Ovary (tissue), 9 donors: ENCODE results near the gene PFKFB2. TPM values are rescaled to one million over a fixed set of nuclear protein-coding genes. Genes with fewer than 3 reads are reported as not detected.

Experiments
- DNase-seq, 5 donors: peaks; one replicate each; pipeline ENCODE4 v3.0.0-alpha.2; 2019 to 2020
- H3K27ac ChIP-seq, 2 donors: fragments of 200-600 bp; one replicate each; pipeline versions ENCODE4 v1.5.1 to v1.8.0; 2019 to 2022
- H3K27me3 ChIP-seq: fragments of 200-600 bp; one replicate; pipeline ENCODE4 v1.8.0; 2022
- H3K36me3 ChIP-seq: fragments of 200-600 bp; sonication (generic); one replicate; pipeline ENCODE4 v1.5.1; 2019
- H3K4me1 ChIP-seq: one replicate; pipeline ENCODE4 v1.8.1; 2013; ENCODE audit warnings: mild to moderate bottlenecking, moderate library complexity; ENCODE audit not compliant: insufficient read depth
- H3K4me3 ChIP-seq: fragments of 200-600 bp; sonication (generic); one replicate; pipeline ENCODE4 v1.5.1; 2017
- H3K9me3 ChIP-seq, 2 donors: fragments of 200-600 bp in 1 of 2; sonication (generic) in 1 of 2; one replicate each; pipeline versions ENCODE4 v1.5.1 to v1.8.1; 2013 to 2019; ENCODE audit warnings: mild to moderate bottlenecking in 1 of 2, moderate library complexity in 1 of 2
- CTCF ChIP-seq, 3 donors: fragments of 450-650 bp in 2 of 3; fragments of 200-600 bp in 1 of 3; IDR thresholded peaks; one replicate each; pipeline versions ENCODE4 v1.5.1 to v1.8.0; 2016 to 2022; ENCODE audit warnings: antibody characterized with exemption in 3 of 3, mild to moderate bottlenecking in 1 of 3
- EP300 ChIP-seq: sonication (generic); formaldehyde crosslinking; IDR thresholded peaks from one replicate; pipeline ENCODE4 v1.6.1; 2017; ENCODE audit warnings: antibody characterized with exemption
- POLR2A ChIP-seq: fragments of 450-650 bp; IDR thresholded peaks from one replicate; pipeline ENCODE4 v1.6.1; 2017; ENCODE audit warnings: antibody characterized with exemption, mild to moderate bottlenecking, moderate library complexity
- WGBS, 3 donors: extraction: QIAGEN DNeasy Blood & Tissue Kit in 1 of 3; methylation state at CpG; one replicate each; pipeline versions ENCODE4 v1.1.5 to v1.1.7; 2013 to 2017; 5-methylcytosine and 5-hydroxymethylcytosine counted together
- intact Hi-C, 4 donors: fragments of 100-400 bp; cut with DNase I; formaldehyde crosslinking; loops; one replicate each; pipeline versions ENCODE4 v1.11.0 to v1.15.1; 2022 to 2023
- polyA plus RNA-seq, 2 donors: library from polyadenylated mRNA; stranded (reverse); fragments of 200-250 nt in 1 of 2; fragments of 350-450 nt in 1 of 2; fragmentation: Illumina TruSeq in 1 of 2; extraction: RNeasy Lipid Tissue Mini Kit (QIAGEN cat#74804) in 1 of 2; gene quantifications; one replicate each; pipeline ENCODE4 v1.2.3, GENCODE V29; 2013 to 2014
- total RNA-seq, 7 donors: library from RNA; depleted of rRNA in 2 of 7; stranded (reverse); fragments of >200 nt in 2 of 7; fragmentation: NEBNext Ultra II Directional in 3 of 7; extraction: Animal tissue kit (Norgen Biotek cat#: 25700) in 3 of 7; gene quantifications; one replicate each; pipeline versions ENCODE4 v1.1.0 to v1.2.4, GENCODE V29; 2016 to 2023
- donor health status: DM: no; HTN: no; CAD: no; lungs with moderate emphysema.
- donor health status: DM: no; HTN: no; CAD: no.
- donor health status: Bipolar disorder and iron deficiency.
- donor health status: DM: yes; HTN: yes; CAD: no.
- donor health status: DM: no; HTN: no; CAD: no.
- donor health status: DM: yes; HTN: yes; CAD: no.

Gene PFKFB2
- total and polyA plus RNA-seq, 9 donors: 3.0 to 11.4 (median 7.7) TPM

- H3K27me3 ChIP-seq: no peaks in the 10 kb centered on the region
- DNase-seq: no peak
- TF ChIP-seq EP300: no peak
- no peak for TF ChIP-seq POLR2A
- no peak for TF ChIP-seq CTCF (IDR thresholded peaks at IDR 0.05)
- no peaks in the 10 kb centered on the region for H3K36me3 ChIP-seq
- no peak overlapping the region for H3K4me3 ChIP-seq
- intact Hi-C loops: no loop called here
- WGBS, 3 donors: 49 to 63% (median 59%) methylated on average over 5 of the region's 5 CpGs
- no peak overlapping the region for H3K27ac ChIP-seq
- H3K9me3 ChIP-seq: no peaks in the 10 kb centered on the region
- peaks cover 2% of the 10 kb centered on the region for H3K4me1 ChIP-seq
Measured at GRCh38 chr1:207030522-207031009, 22.5 kb upstream of the PFKFB2 start.

- Histone ChIP-seq H3K4me3 (no peak overlapping the region), H3K27me3 (no peaks in the 10 kb centered on the region), H3K27ac (no peak overlapping the region), H3K36me3 (no peaks in the 10 kb centered on the region), H3K9me3 (no peaks in the 10 kb centered on the region), H3K4me1 (peaks cover under 1% of the 10 kb centered on the region)
- WGBS, 3 donors: 55 to 70% (median 66%) methylated on average over 1 of the region's 1 CpG
- no peak for DNase-seq
- TF ChIP-seq POLR2A (no peak), EP300 (no peak), CTCF (IDR thresholded peaks at IDR 0.05) (no peak)
- intact Hi-C loops: no loop called here
Measured at GRCh38 chr1:207031016-207031415, 22.1 kb upstream of the PFKFB2 start.

GRCh38 chr1:207031632-207032264 lies 21.3 kb upstream of the PFKFB2 start:
- intact Hi-C loops: no loop called here
- no peak for DNase-seq
- H3K4me1 ChIP-seq: no peaks in the 10 kb centered on the region
- no peak overlapping the region for H3K4me3 ChIP-seq
- no peaks in the 10 kb centered on the region for H3K36me3 ChIP-seq
- TF ChIP-seq POLR2A (no peak), EP300 (no peak), CTCF (IDR thresholded peaks at IDR 0.05) (no peak)
- no peak overlapping the region for H3K27ac ChIP-seq
- H3K27me3 ChIP-seq: no peaks in the 10 kb centered on the region
- 80 to 90% (median 90%) methylated on average over 7 of the region's 7 CpGs for WGBS, 3 donors
- H3K9me3 ChIP-seq: no peaks in the 10 kb centered on the region

GRCh38 chr1:207032528-207033017 lies 20.5 kb upstream of the PFKFB2 start, which contains the start of gene C1orf116:
Gene C1orf116 (minus strand): TSS chr1:207032756. CDS start chr1:207027598, 5,158 bp downstream.
- H3K36me3 ChIP-seq: no peaks in the 10 kb centered on the region
- H3K4me1 ChIP-seq: no peaks in the 10 kb centered on the region
- no peak for DNase-seq
- whole genome bisulfite sequencing, 3 donors: 11 to 13% (median 12%) methylated on average over 1 of the region's 1 CpG
- intact Hi-C loops: no loop called here
- H3K4me3 ChIP-seq: no peak within 1 kb of the TSS
- H3K27ac ChIP-seq: no peak within 1 kb of the TSS
- H3K9me3 ChIP-seq: no peaks in the 10 kb centered on the region
- H3K27me3 ChIP-seq: no peaks in the 10 kb centered on the region
- TF ChIP-seq POLR2A: no peak
- no peak for TF ChIP-seq EP300
- TF ChIP-seq CTCF (IDR thresholded peaks at IDR 0.05): no peak
